Nephron (organoid): ENCODE data around the gene SMARCAL1.

Source experiments
- H3K27ac Mint-ChIP-seq, 3 experiments: 2 replicates each; pipeline ENCODE4 v1.8.0; 2020; ENCODE audit warnings: mixed read lengths in 3 of 3, mild to moderate bottlenecking in 2 of 3, moderate library complexity in 1 of 3
- H3K27me3 Mint-ChIP-seq: 2 replicates; pipeline ENCODE4 v1.8.0; 2021; ENCODE audit warnings: low read depth, mild to moderate bottlenecking, moderate library complexity, mixed read lengths
- H3K36me3 Mint-ChIP-seq: 2 replicates; pipeline ENCODE4 v1.8.0; 2020; ENCODE audit warnings: low read depth, mixed read lengths
- H3K4me1 Mint-ChIP-seq: 2 replicates; pipeline ENCODE4 v1.8.0; 2020; ENCODE audit warnings: mixed read lengths
- H3K4me3 Mint-ChIP-seq, 3 experiments: 2 replicates each; pipeline ENCODE4 v1.8.0; 2020; ENCODE audit warnings: mild to moderate bottlenecking in 3 of 3, mixed read lengths in 3 of 3, moderate library complexity in 2 of 3
- H3K9me3 Mint-ChIP-seq: 2 replicates; pipeline ENCODE4 v1.8.0; 2020; ENCODE audit warnings: mixed read lengths
- TF ChIP-seq, protein P1 (sequence below), 3 experiments: fragments of 200-600 bp; sonication (generic); IDR thresholded peaks; one replicate each; pipeline ENCODE4 v1.5.0; 2021; ENCODE audit warnings: antibody characterized with exemption in 3 of 3; ENCODE audit not compliant: unreplicated experiment in 3 of 3

SMARCAL1 gene

DNA sequence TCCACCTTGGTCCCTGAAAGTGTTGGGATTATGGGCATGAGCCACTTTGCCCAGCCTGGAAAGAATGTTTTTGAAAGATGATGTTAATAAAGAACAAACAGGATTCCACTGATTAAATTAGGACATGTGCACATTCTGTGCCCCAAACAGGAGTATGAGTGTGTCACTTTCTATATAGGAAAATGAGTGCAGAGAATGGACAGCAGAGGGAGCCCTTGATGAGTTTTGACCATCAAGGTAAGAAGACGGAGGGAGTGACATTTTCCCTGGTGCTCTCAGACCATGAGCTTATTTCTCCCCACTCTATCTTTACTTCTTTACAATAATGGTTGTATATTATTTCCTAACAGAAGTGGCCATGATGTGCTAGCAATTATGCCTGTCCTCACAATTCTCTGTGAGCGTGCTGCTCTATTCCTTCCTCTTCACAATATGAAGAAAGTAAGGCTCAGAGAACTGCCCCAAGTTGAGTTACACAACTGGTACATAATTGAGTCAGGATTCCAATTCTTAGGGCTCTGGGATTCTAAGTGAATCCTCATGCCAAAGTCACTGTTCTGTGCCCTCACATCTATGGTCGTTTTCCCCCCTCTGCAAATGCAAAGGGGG, 107.0 kb downstream of the SMARCAL1 start:
- H3K27me3 Mint-ChIP-seq = no peaks in the 10 kb centered on the region
- no peak overlapping the region for H3K4me3 Mint-ChIP-seq
- peaks cover 25% of the 10 kb centered on the region for H3K4me1 Mint-ChIP-seq
- H3K9me3 Mint-ChIP-seq = no peaks in the 10 kb centered on the region
- H3K27ac Mint-ChIP-seq = peak overlapping the region in 2 of 3 experiments; percentile 33 to 66
- H3K36me3 Mint-ChIP-seq = peaks cover 2% of the 10 kb centered on the region
- TF ChIP-seq, protein P1, sequence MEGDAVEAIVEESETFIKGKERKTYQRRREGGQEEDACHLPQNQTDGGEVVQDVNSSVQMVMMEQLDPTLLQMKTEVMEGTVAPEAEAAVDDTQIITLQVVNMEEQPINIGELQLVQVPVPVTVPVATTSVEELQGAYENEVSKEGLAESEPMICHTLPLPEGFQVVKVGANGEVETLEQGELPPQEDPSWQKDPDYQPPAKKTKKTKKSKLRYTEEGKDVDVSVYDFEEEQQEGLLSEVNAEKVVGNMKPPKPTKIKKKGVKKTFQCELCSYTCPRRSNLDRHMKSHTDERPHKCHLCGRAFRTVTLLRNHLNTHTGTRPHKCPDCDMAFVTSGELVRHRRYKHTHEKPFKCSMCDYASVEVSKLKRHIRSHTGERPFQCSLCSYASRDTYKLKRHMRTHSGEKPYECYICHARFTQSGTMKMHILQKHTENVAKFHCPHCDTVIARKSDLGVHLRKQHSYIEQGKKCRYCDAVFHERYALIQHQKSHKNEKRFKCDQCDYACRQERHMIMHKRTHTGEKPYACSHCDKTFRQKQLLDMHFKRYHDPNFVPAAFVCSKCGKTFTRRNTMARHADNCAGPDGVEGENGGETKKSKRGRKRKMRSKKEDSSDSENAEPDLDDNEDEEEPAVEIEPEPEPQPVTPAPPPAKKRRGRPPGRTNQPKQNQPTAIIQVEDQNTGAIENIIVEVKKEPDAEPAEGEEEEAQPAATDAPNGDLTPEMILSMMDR (IDR thresholded peaks at IDR 0.05; ENCODE audit: unreplicated experiment in 3 of 3) = peak; percentile 77 to 89 (median 85)

GRCh38 chr2:216520112-216520511, 107.8 kb downstream of the SMARCAL1 start:
- Mint-ChIP-seq H3K4me1 (peaks cover 25% of the 10 kb centered on the region), H3K9me3 (no peaks in the 10 kb centered on the region), H3K36me3 (peaks cover 4% of the 10 kb centered on the region), H3K27ac (peak overlapping the region in 2 of 3 experiments; percentile 66 to 68), H3K27me3 (no peaks in the 10 kb centered on the region), H3K4me3 (no peak overlapping the region)
- TF ChIP-seq, protein P1 (IDR thresholded peaks at IDR 0.05; ENCODE audit: unreplicated experiment in 3 of 3) = no peak

DNA sequence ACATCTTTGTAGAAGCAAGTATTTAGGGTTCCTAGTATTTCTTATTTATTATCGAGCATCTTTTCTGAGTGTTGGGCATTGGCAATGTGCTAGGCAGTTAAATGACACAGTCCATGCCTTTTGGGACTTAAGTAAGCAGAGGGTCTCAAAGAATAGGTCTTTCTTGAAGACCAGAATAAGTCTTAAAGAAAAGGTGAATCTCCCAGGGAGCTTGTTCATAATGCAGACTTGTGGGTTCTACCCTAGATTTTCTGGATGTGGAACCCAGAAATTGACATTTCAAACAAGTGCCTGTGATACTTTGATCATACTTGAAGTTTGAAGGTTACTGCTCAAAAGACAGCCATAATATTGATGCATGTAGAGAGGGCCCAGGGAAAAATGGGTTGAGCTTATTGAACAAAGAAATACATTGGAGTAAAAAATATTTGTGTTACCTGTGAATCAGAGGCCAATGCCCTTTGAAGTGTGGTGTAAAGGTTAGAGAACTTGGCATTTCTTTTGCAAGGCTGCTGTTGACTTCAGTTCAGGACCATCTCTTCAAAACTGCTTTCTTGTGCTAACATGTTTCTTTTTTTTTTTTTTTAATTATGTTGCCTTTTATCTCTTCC, 110.7 kb downstream of the SMARCAL1 start:
- peaks cover 4% of the 10 kb centered on the region for H3K36me3 Mint-ChIP-seq
- H3K27ac Mint-ChIP-seq = no peak overlapping the region
- no peak overlapping the region for H3K4me3 Mint-ChIP-seq
- H3K9me3 Mint-ChIP-seq = no peaks in the 10 kb centered on the region
- H3K4me1 Mint-ChIP-seq = peaks cover 18% of the 10 kb centered on the region
- TF ChIP-seq, protein P1 (IDR thresholded peaks at IDR 0.05; ENCODE audit: unreplicated experiment in 3 of 3) = no peak
- H3K27me3 Mint-ChIP-seq = no peaks in the 10 kb centered on the region

DNA sequence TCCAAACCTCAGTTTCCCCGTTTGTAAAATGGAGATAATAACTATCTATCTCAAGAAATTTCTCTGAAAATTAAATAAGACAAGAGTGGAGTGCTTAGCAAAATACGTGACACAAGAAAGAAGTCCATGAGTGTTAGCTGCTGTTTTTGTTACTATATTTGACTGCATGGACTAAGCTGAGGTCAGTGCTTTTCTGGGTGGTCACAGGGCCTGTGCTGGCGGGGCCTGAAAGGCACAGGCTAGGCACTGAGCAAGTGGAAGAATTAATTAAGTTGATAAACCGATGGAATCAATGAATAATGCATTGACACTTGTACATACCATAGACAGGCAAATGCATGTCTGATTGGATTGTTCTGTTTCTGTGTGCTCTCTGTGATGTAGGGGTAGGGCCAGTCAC, 113.7 kb downstream of the SMARCAL1 start:
- TF ChIP-seq, protein P1 (IDR thresholded peaks at IDR 0.05; ENCODE audit: unreplicated experiment in 3 of 3) = no peak
- Mint-ChIP-seq H3K9me3 (no peaks in the 10 kb centered on the region), H3K27me3 (no peaks in the 10 kb centered on the region), H3K4me1 (no peaks in the 10 kb centered on the region), H3K36me3 (peaks cover 4% of the 10 kb centered on the region), H3K27ac (peak overlapping the region in 1 of 3 experiments; percentile 24), H3K4me3 (no peak overlapping the region)

DNA sequence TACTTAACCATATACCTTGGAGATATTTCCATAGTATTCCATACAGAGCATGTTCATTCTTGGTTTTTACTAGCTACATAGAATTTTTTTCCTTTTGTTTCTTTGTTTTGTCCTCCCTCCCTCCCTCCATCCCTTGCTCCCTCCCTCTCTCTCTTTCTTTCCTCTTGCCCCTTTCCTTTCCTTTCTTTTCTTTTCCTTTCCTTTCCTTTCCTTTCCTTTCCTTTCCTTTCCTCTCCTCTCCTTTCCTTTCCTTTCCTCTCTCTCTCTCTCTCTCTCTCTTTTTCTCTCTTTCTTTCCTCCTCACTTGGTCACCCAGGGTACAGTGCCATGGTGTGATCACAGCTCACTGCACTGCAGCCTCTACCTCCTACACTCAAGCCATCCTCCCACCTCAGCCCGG, 114.7 kb downstream of the SMARCAL1 start:
- Mint-ChIP-seq H3K27me3 (no peaks in the 10 kb centered on the region), H3K36me3 (peaks cover 4% of the 10 kb centered on the region), H3K27ac (peak overlapping the region in 2 of 3 experiments; percentile 79 to 82), H3K4me3 (peak overlapping the region in 1 of 3 experiments; percentile 16), H3K9me3 (no peaks in the 10 kb centered on the region), H3K4me1 (peaks cover 3% of the 10 kb centered on the region)
- TF ChIP-seq, protein P1 (IDR thresholded peaks at IDR 0.05; ENCODE audit: unreplicated experiment in 3 of 3) = no peak

- no peaks in the 10 kb centered on the region for H3K27me3 Mint-ChIP-seq
- H3K4me3 Mint-ChIP-seq = no peak overlapping the region
- no peaks in the 10 kb centered on the region for H3K9me3 Mint-ChIP-seq
- TF ChIP-seq, protein P1 (IDR thresholded peaks at IDR 0.05; ENCODE audit: unreplicated experiment in 3 of 3) = no peak
- H3K4me1 Mint-ChIP-seq = peaks cover 10% of the 10 kb centered on the region
- peak overlapping the region in 1 of 3 experiments; percentile 2 for H3K27ac Mint-ChIP-seq
- H3K36me3 Mint-ChIP-seq = peaks cover 4% of the 10 kb centered on the region
Measured at GRCh38 chr2:216527600-216527999, 115.3 kb downstream of the SMARCAL1 start.
